GM10266 (cell line): ENCODE measurements around the gene DBF4B.

Experiments
- DNase-seq: peaks from one replicate; pipeline ENCODE4 v3.0.0; 2012; ENCODE audit errors: extremely low spot score
- CTCF ChIP-seq: IDR thresholded peaks from 2 replicates; pipeline ENCODE4 v1.5.1; 2012; ENCODE audit warnings: mild to moderate bottlenecking, low read depth; ENCODE audit not compliant: control insufficient read depth, insufficient read depth; ENCODE audit errors: missing control alignments

DBF4B gene

GRCh38 chr17:44708401-44709263 is at the start of gene DBF4B:
Gene DBF4B, plus strand, starts transcription at chr17:44708665. Its CDS starts 156 bp downstream, at chr17:44708821.
- no peak for TF ChIP-seq CTCF
- DNase-seq = peak; percentile 88

- no peak for DNase-seq
- no peak for TF ChIP-seq CTCF
Observed at GRCh38 chr17:44661835-44662234, 46.6 kb upstream of the DBF4B start.

- TF ChIP-seq CTCF = no peak
- no peak for DNase-seq
Observed at GRCh38 chr17:44663095-44663494, 45.4 kb upstream of the DBF4B start.

GRCh38 chr17:44664867-44665266 is 43.6 kb upstream of the DBF4B start:
- DNase-seq = no peak
- TF ChIP-seq CTCF = no peak

GRCh38 chr17:44666006-44666405 is 42.5 kb upstream of the DBF4B start:
- no peak for TF ChIP-seq CTCF

GRCh38 chr17:44672479-44673093 is 35.9 kb upstream of the DBF4B start:
- DNase-seq = no peak
- peak; percentile 36 for TF ChIP-seq CTCF

More at GRCh38 chr17:44666006-44666405, 42.5 kb upstream of the DBF4B start:
- no peak for DNase-seq

- TF ChIP-seq CTCF = no peak
- DNase-seq = no peak
Observed at GRCh38 chr17:44673893-44674292, 34.6 kb upstream of the DBF4B start.
